IMR-90 (cell line): ENCODE results near the gene DIAPH1. TPM values are rescaled to one million over a fixed set of nuclear protein-coding genes. Genes with fewer than 3 reads are reported as not detected.

Experiments
- ATAC-seq: fragments of 200-7000 bp; cut with Tn5 transposase; 2 replicates; pipeline ENCODE4 v1.9.1; 2020; ENCODE audit warnings: low read depth, mild to moderate bottlenecking, moderate library complexity
- BruUV-seq: library from RNA; stranded (reverse); fragments of 400-500 nt; replicated peaks from 2 replicates; lab custom pipeline; 2021; lab: Mats Ljungman, UMichigan
- CTCF ChIA-PET: fragments of 300-600 bp; formaldehyde crosslinking; extraction: SDS; loops from one replicate; lab custom pipeline; 2021; ENCODE audit warnings: antibody characterized with exemption; lab: Yijun Ruan, JAX
- POLR2A ChIA-PET: fragments of 300-600 bp; sonication (Branson Sonifier 250); formaldehyde crosslinking; loops from one replicate; lab custom pipeline; 2022; ENCODE audit warnings: antibody characterized with exemption; ENCODE audit not compliant: unreplicated experiment; lab: Charles Lee
- DNase-seq: peaks from one replicate; pipeline ENCODE4 v3.0.0; 2013
- H2AFZ ChIP-seq: replicated peaks from 2 replicates; pipeline ENCODE3; 2013; ENCODE audit warnings: low read length, mild to moderate bottlenecking; ENCODE audit not compliant: poor library complexity
- H2AK5ac ChIP-seq: 2 replicates; pipeline ENCODE4 v1.6.1; 2013; ENCODE audit warnings: low read depth, low read length, inconsistent platforms
- H2AK9ac ChIP-seq: replicated peaks from 2 replicates; pipeline ENCODE3; 2013; ENCODE audit warnings: mild to moderate bottlenecking, low read depth, low read length, moderate library complexity; ENCODE audit not compliant: poor library complexity
- H2BK120ac ChIP-seq: 2 replicates; pipeline ENCODE4 v1.6.1; 2013; ENCODE audit warnings: low read depth, low read length, inconsistent platforms
- H2BK15ac ChIP-seq: 3 replicates; pipeline ENCODE4 v1.6.1; 2013; ENCODE audit warnings: low read depth, low read length, inconsistent platforms
- H2BK20ac ChIP-seq: 2 replicates; pipeline ENCODE4 v1.6.1; 2013; ENCODE audit warnings: low read depth, mild to moderate bottlenecking, inconsistent platforms, low read length, moderate library complexity
- H2BK5ac ChIP-seq: 2 replicates; pipeline ENCODE4 v1.6.1; 2013; ENCODE audit warnings: mild to moderate bottlenecking, low read depth, low read length, inconsistent platforms; ENCODE audit not compliant: poor library complexity, severe bottlenecking
- H3K14ac ChIP-seq: replicated peaks from 2 replicates; pipeline ENCODE4 v1.6.1; 2013; ENCODE audit warnings: low read depth, low read length, inconsistent platforms
- H3K18ac ChIP-seq: 2 replicates; pipeline ENCODE4 v1.6.1; 2013; ENCODE audit warnings: low read depth, low read length, control low read depth
- H3K23ac ChIP-seq: 2 replicates; pipeline ENCODE4 v1.6.1; 2013; ENCODE audit warnings: low read depth, low read length, inconsistent platforms
- H3K27ac ChIP-seq: 2 replicates; pipeline ENCODE4 v1.5.1; 2013; ENCODE audit warnings: mild to moderate bottlenecking, control low read depth, low read length; ENCODE audit not compliant: insufficient read depth
- H3K27me3 ChIP-seq: 2 replicates; pipeline ENCODE4 v1.6.1; 2013; ENCODE audit warnings: low read length; ENCODE audit not compliant: control insufficient read depth, insufficient read depth
- H3K36me3 ChIP-seq: 2 replicates; pipeline ENCODE4 v1.6.1; 2013; ENCODE audit warnings: low read length, mixed read lengths; ENCODE audit not compliant: control insufficient read depth, insufficient read depth
- H3K4ac ChIP-seq: 2 replicates; pipeline ENCODE4 v1.6.1; 2013; ENCODE audit warnings: low read depth, low read length, inconsistent platforms
- H3K4me1 ChIP-seq: 2 replicates; pipeline ENCODE4 v1.6.1; 2013; ENCODE audit warnings: low read length, mixed read lengths; ENCODE audit not compliant: control insufficient read depth, insufficient read depth
- H3K4me2 ChIP-seq: 2 replicates; pipeline ENCODE4 v1.6.1; 2013; ENCODE audit warnings: low read depth, mild to moderate bottlenecking, control low read depth, low read length, moderate library complexity
- H3K4me3 ChIP-seq: 2 replicates; pipeline ENCODE4 v1.5.1; 2013; ENCODE audit warnings: low read depth, mild to moderate bottlenecking, control low read depth, low read length, moderate library complexity; ENCODE audit not compliant: insufficient read depth
- H3K56ac ChIP-seq: 2 replicates; pipeline ENCODE4 v1.6.1; 2013; ENCODE audit warnings: low read length, inconsistent platforms; ENCODE audit not compliant: insufficient read depth; ENCODE audit errors: extremely low read depth
- H3K79me1 ChIP-seq, 2 experiments: 2 replicates each; pipeline ENCODE4 v1.6.1; 2013; ENCODE audit warnings: low read length in 2 of 2, inconsistent platforms in 1 of 2, low read depth in 1 of 2
- H3K9ac ChIP-seq: 2 replicates; pipeline ENCODE4 v1.6.1; 2013; ENCODE audit warnings: low read depth, low read length, control low read depth
- H3K9me1 ChIP-seq: 2 replicates; pipeline ENCODE4 v1.6.1; 2013; ENCODE audit warnings: low read length, inconsistent platforms; ENCODE audit not compliant: insufficient read depth
- H3K9me3 ChIP-seq: 2 replicates; pipeline ENCODE4 v1.6.1; 2013; ENCODE audit warnings: low read length; ENCODE audit not compliant: control insufficient read depth, insufficient read depth
- H4K20me1 ChIP-seq: 2 replicates; pipeline ENCODE4 v1.6.1; 2013; ENCODE audit warnings: low read length, inconsistent platforms; ENCODE audit not compliant: insufficient read depth
- H4K5ac ChIP-seq: 2 replicates; pipeline ENCODE4 v1.6.1; 2013; ENCODE audit warnings: mild to moderate bottlenecking, low read depth, low read length, control low read depth
- H4K8ac ChIP-seq, 2 experiments: 2 replicates each; pipeline ENCODE4 v1.6.1; 2013; ENCODE audit warnings: low read depth in 2 of 2, low read length in 2 of 2, control low read depth in 1 of 2, inconsistent platforms in 1 of 2
- H4K91ac ChIP-seq: 2 replicates; pipeline ENCODE4 v1.6.1; 2013; ENCODE audit warnings: low read depth, low read length, inconsistent platforms; ENCODE audit not compliant: insufficient read depth
- BHLHE40 ChIP-seq: fragments of 150-350 bp; IDR thresholded peaks from 2 replicates; pipeline ENCODE4 v1.6.1; 2016; ENCODE audit warnings: mild to moderate bottlenecking, low read depth, low read length
- CEBPB ChIP-seq: IDR thresholded peaks from 2 replicates; pipeline ENCODE4 v1.6.1; 2012; ENCODE audit warnings: low read depth, low read length, improper control_type of control experiment
- ELK1 ChIP-seq: fragments of 150-350 bp; IDR thresholded peaks from 2 replicates; pipeline ENCODE4 v1.6.1; 2016; ENCODE audit warnings: low read depth, mild to moderate bottlenecking, low read length, moderate library complexity, borderline replicate concordance
- FOS ChIP-seq: fragments of 150-350 bp; IDR thresholded peaks from 2 replicates; pipeline ENCODE4 v1.6.1; 2016; ENCODE audit warnings: low read depth, low read length
- NFE2L2 ChIP-seq: fragments of 150-350 bp; IDR thresholded peaks from 2 replicates; pipeline ENCODE4 v1.6.1; 2016; ENCODE audit warnings: low read depth, mild to moderate bottlenecking, low read length
- RAD21 ChIP-seq: IDR thresholded peaks from 2 replicates; pipeline ENCODE4 v1.6.1; 2012; ENCODE audit warnings: low read length, improper control_type of control experiment
- RCOR1 ChIP-seq: IDR thresholded peaks from 2 replicates; pipeline ENCODE4 v1.6.1; 2012; ENCODE audit warnings: mild to moderate bottlenecking, low read length, improper control_type of control experiment; ENCODE audit not compliant: insufficient replicate concordance
- WGBS, 2 experiments: methylation state at CpG; one replicate each; pipeline versions ENCODE4 v1.1.5 to v1.1.7; 2013; ENCODE audit warnings: missing lambda C conversion rate in 2 of 2; ENCODE audit not compliant: insufficient read length in 1 of 2; ENCODE audit errors: extremely low coverage in 2 of 2; 5-methylcytosine and 5-hydroxymethylcytosine counted together
- dilution Hi-C: fragments of 300-500 bp; cut with HindIII; formaldehyde crosslinking; loops from one replicate; pipeline ENCODE4 v1.14.3; 2018; ENCODE audit warnings: low sequenced_read_pairs; ENCODE audit not compliant: unreplicated experiment
- in situ Hi-C: fragments of 300-500 bp; cut with MboI; formaldehyde crosslinking; loops from 3 replicates; pipeline ENCODE4 v1.14.3; 2019; ENCODE audit warnings: low sequenced_read_pairs, inconsistent platforms, mixed read lengths
- intact Hi-C: fragments of 100-400 bp; cut with micrococcal nuclease; formaldehyde crosslinking; loops from 2 replicates; pipeline ENCODE4 v1.10.0; 2022
- polyA plus RNA-seq, 3 experiments: library from polyadenylated mRNA; depleted of rRNA; stranded (reverse); fragments of >200 nt; gene quantifications; 2 replicates each; pipeline ENCODE4 v1.2.3, GENCODE V29; 2012; ENCODE audit warnings: low replicate concordance in 1 of 3
- total RNA-seq: library from RNA; depleted of rRNA; stranded (reverse); fragments of >200 nt; gene quantifications from 2 replicates; pipeline ENCODE4 v1.2.3, GENCODE V29; 2012

The DIAPH1 gene
- total and polyA plus RNA-seq, 2 of the 4 experiments (the other 2 are of a cell fraction): 12.0 to 37.4 TPM

GRCh38 chr5:141662028-141662427 lies 43.2 kb upstream of the DIAPH1 start:
- H3K4me3 ChIP-seq: no peak overlapping the region
- no peak overlapping the region for H2BK15ac ChIP-seq
- no peak overlapping the region for H3K27ac ChIP-seq
- H3K27me3 ChIP-seq: no peaks in the 10 kb centered on the region
- peaks cover 15% of the 10 kb centered on the region for H3K36me3 ChIP-seq
- no peak overlapping the region for H4K5ac ChIP-seq
- H4K20me1 ChIP-seq: no peaks in the 10 kb centered on the region
- no peak overlapping the region for H2BK120ac ChIP-seq
- CTCF ChIA-PET: interaction anchor here (1.0 to 1.2 kb wide), 2 partner anchors 299 to 307 kb away, joined by 3 read pairs; partner anchors contain the start of gene RNF14
- H3K4ac ChIP-seq: no peak overlapping the region
- in situ Hi-C loops: no loop called here
- peaks cover 0 to 3% of the 10 kb centered on the region in 2 experiments; a peak in 1 of 4 replicates for H3K79me1 ChIP-seq
- no peak overlapping the region for H4K91ac ChIP-seq
- peaks cover 4% of the 10 kb centered on the region for H3K4me1 ChIP-seq
- DNase-seq (no peak), ATAC-seq (no peak)
- no peak overlapping the region for H3K56ac ChIP-seq
- H3K4me2 ChIP-seq: no peak overlapping the region
- H3K9ac ChIP-seq: no peak overlapping the region
- no peak overlapping the region for H3K23ac ChIP-seq
- no peak overlapping the region for H2AFZ ChIP-seq
- no peak overlapping the region for H2BK5ac ChIP-seq
- H2AK9ac ChIP-seq: peak overlapping the region; percentile 10
- H3K9me1 ChIP-seq: peaks cover 2% of the 10 kb centered on the region; the same call in 1 of the 2 replicates
- no peak for TF ChIP-seq RAD21
- no peak for TF ChIP-seq FOS
- TF ChIP-seq ELK1: no peak
- TF ChIP-seq RCOR1: no peak
- no peak for TF ChIP-seq CEBPB
- no peak for TF ChIP-seq NFE2L2
- TF ChIP-seq BHLHE40: no peak
- H4K8ac ChIP-seq: no peak overlapping the region
- 72% methylated on average over 8 of the region's 17 CpGs; no CpG with 5 or more reads in 1 of the 2 experiments for WGBS, 2 experiments
- no peak overlapping the region for H2AK5ac ChIP-seq
- no peak overlapping the region for H3K14ac ChIP-seq
- dilution Hi-C loops: no loop called here
- intact Hi-C loops: no loop called here
- BruUV-seq: no TSS peak
- POLR2A ChIA-PET: no interaction called here
- no peak overlapping the region for H2BK20ac ChIP-seq
- H3K9me3 ChIP-seq: no peaks in the 10 kb centered on the region
- no peak overlapping the region for H3K18ac ChIP-seq
